ENCODE measurements around the gene MAPRE2.

GRCh38 chr18:35121038-35121437 is 79.8 kb downstream of the MAPRE2 start:
- TF ChIP-seq CTCF (conservative IDR thresholded peaks at IDR 0.05; ENCODE audit: low read depth, low read length) = no peak
- TF ChIP-seq EZH2 (IDR thresholded peaks at IDR 0.05; ENCODE audit: borderline replicate concordance, low read depth, low read length, poor library complexity, severe bottlenecking) = no peak
